OCI-LY7 (cell line): ENCODE measurements around the gene PDIA4. TPM values are rescaled to one million over a fixed set of nuclear protein-coding genes. Genes with fewer than 3 reads are reported as not detected.

Experiments used
- BruUV-seq: library from RNA; stranded (reverse); fragments of 400-500 nt; replicated peaks from 2 replicates; lab custom pipeline; 2021; lab: Mats Ljungman, UMichigan
- CTCF ChIA-PET: fragments of 300-600 bp; sonication (Branson Sonifier 250); formaldehyde crosslinking; loops from one replicate; lab custom pipeline; 2022; ENCODE audit warnings: antibody characterized with exemption; ENCODE audit not compliant: unreplicated experiment; lab: Charles Lee
- POLR2A ChIA-PET: fragments of 300-600 bp; sonication (Branson Sonifier 250); formaldehyde crosslinking; loops from one replicate; lab custom pipeline; 2022; ENCODE audit warnings: antibody characterized with exemption; lab: Charles Lee
- DNase-seq: peaks from one replicate; pipeline ENCODE4 v3.0.0-alpha.2; 2015; ENCODE audit warnings: low spot score
- H2AFZ ChIP-seq: fragments of 200-600 bp; sonication (generic), shearing (Covaris generic); 2 replicates; pipeline ENCODE4 v1.6.1; 2014; ENCODE audit warnings: mild to moderate bottlenecking, antibody characterized with exemption, low read length, moderate library complexity
- H3K27ac ChIP-seq: fragments of 200-600 bp; sonication (generic); 2 replicates; pipeline ENCODE4 v1.5.1; 2014; ENCODE audit warnings: mixed run types, low read depth, mild to moderate bottlenecking, moderate library complexity, low read length, inconsistent platforms; ENCODE audit not compliant: poor library complexity, severe bottlenecking
- H3K36me3 ChIP-seq: fragments of 200-600 bp; sonication (generic); 2 replicates; pipeline ENCODE4 v1.6.1; 2014; ENCODE audit warnings: mild to moderate bottlenecking, antibody characterized with exemption, low read length, moderate library complexity, mixed read lengths; ENCODE audit not compliant: insufficient read depth
- H3K4me1 ChIP-seq: fragments of 200-600 bp; sonication (generic); 2 replicates; pipeline ENCODE4 v1.5.1; 2014; ENCODE audit warnings: mild to moderate bottlenecking, low read length; ENCODE audit not compliant: insufficient read depth, poor library complexity, severe bottlenecking
- H3K4me2 ChIP-seq: fragments of 200-600 bp; sonication (generic); 2 replicates; pipeline ENCODE4 v1.6.1; 2014; ENCODE audit warnings: mild to moderate bottlenecking, low read length
- H3K4me3 ChIP-seq: fragments of 200-600 bp; sonication (generic); 2 replicates; pipeline ENCODE4 v1.5.1; 2014; ENCODE audit warnings: mild to moderate bottlenecking, low read depth, low read length; ENCODE audit not compliant: poor library complexity, severe bottlenecking
- H3K79me2 ChIP-seq: fragments of 200-600 bp; sonication (generic); 2 replicates; pipeline ENCODE4 v1.6.1; 2016; ENCODE audit warnings: low read depth, mild to moderate bottlenecking, low read length, moderate library complexity, mixed read lengths; ENCODE audit not compliant: insufficient read depth
- H3K9me2 ChIP-seq: fragments of 200-600 bp; sonication (generic); 2 replicates; pipeline ENCODE4 v1.6.1; 2016; ENCODE audit warnings: mild to moderate bottlenecking, low read length, mixed read lengths; ENCODE audit not compliant: insufficient read depth
- H3K9me3 ChIP-seq: fragments of 200-600 bp; sonication (generic); 2 replicates; pipeline ENCODE4 v1.6.1; 2014; ENCODE audit warnings: mild to moderate bottlenecking, mixed run types, low read length, mixed read lengths
- H4K20me1 ChIP-seq: fragments of 200-600 bp; sonication (generic); 2 replicates; pipeline ENCODE4 v1.6.1; 2014; ENCODE audit warnings: mild to moderate bottlenecking, antibody characterized with exemption, low read length, moderate library complexity, mixed read lengths; ENCODE audit not compliant: insufficient read depth
- CTCF ChIP-seq: fragments of 200-600 bp; sonication (generic); conservative IDR thresholded peaks from 2 replicates; pipeline ENCODE4 v1.5.1; 2014; ENCODE audit warnings: mild to moderate bottlenecking, antibody characterized with exemption, low read length, moderate library complexity, mixed read lengths
- EZH2phosphoT487 ChIP-seq: fragments of 200-600 bp; sonication (generic); IDR thresholded peaks from 2 replicates; pipeline ENCODE4 v1.6.1; 2018; ENCODE audit warnings: low read depth, borderline replicate concordance, mild to moderate bottlenecking, mixed run types, antibody characterized with exemption, low read length, moderate library complexity, mixed read lengths
- intact Hi-C: fragments of 100-400 bp; cut with micrococcal nuclease; formaldehyde crosslinking; loops from one replicate; pipeline ENCODE4 v1.10.0; 2022; ENCODE audit not compliant: unreplicated experiment
- total RNA-seq, 2 experiments: library from RNA; depleted of rRNA in 1 of 2; stranded (reverse); fragments of >200 nt in 1 of 2; shearing (Covaris generic) in 1 of 2; gene quantifications; 2 replicates each; pipeline ENCODE4 v1.2.3, GENCODE V29; 2014 to 2022

PDIA4 gene
- total RNA-seq, 2 experiments from 2014 or later: 130 to 141 TPM

- TF ChIP-seq EZH2phosphoT487 (no peak), CTCF (peak; percentile 96)
- Histone ChIP-seq H3K27ac (no peak overlapping the region), H2AFZ (peak overlapping the region; percentile 89), H3K4me1 (peaks cover 17% of the 10 kb centered on the region), H3K4me2 (peak overlapping the region; percentile 80), H3K79me2 (no peaks in the 10 kb centered on the region), H3K36me3 (no peaks in the 10 kb centered on the region), H3K9me3 (no peaks in the 10 kb centered on the region), H4K20me1 (no peaks in the 10 kb centered on the region), H3K9me2 (no peaks in the 10 kb centered on the region), H3K4me3 (peak overlapping the region; percentile 70)
- DNase-seq: peak; percentile 78
- BruUV-seq: no TSS peak
- CTCF ChIA-PET: interaction anchor here (0.6 to 1.2 kb wide), 7 partner anchors 10 to 269 kb away, joined by 3 read pairs; no protein-coding TSS in a partner anchor
- intact Hi-C loops: loop anchor here (1.0 to 10.0 kb wide), 6 partner anchors 22 to 459 kb away; partner anchors contain the start of gene CUL1
- POLR2A ChIA-PET: interaction anchor here (0.6 to 1.4 kb wide), 10 partner anchors 14 to 622 kb away, joined by 3 to 9 read pairs (median 3); no protein-coding TSS in a partner anchor
Observed at GRCh38 chr7:148962823-148963582, 65.3 kb downstream of the PDIA4 start.

DNA sequence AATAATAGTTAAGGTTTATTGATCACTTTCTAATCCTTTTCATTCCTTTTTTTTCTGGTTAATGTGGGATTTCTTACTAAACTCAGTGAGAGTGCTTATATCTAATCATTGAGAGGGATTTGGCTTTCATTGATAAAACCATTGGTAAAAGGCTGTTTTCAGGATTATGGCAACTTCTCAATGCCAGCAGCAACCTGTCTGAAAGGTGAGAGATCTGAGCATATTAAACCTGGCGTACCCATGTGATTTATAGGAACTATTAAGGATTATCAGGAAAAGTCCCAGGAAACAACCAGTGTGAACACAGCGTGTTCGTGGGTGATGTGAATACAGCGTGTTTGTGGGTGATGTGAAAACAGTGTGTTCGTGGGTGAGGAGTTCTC is 65.9 kb downstream of the PDIA4 start:
- no peak for DNase-seq
- ChIA-PET CTCF (interaction anchor here (1.2 kb wide), 1 partner anchor 20 kb away, joined by 3 read pairs; no protein-coding TSS in a partner anchor), POLR2A (interaction anchor here (1.0 to 1.4 kb wide), 5 partner anchors 14 to 460 kb away, joined by 3 to 9 read pairs (median 3); no protein-coding TSS in a partner anchor)
- Histone ChIP-seq H3K27ac (no peak overlapping the region), H3K4me3 (peak overlapping the region; percentile 70), H3K4me1 (peaks cover 17% of the 10 kb centered on the region), H3K36me3 (no peaks in the 10 kb centered on the region), H3K9me2 (no peaks in the 10 kb centered on the region), H3K79me2 (no peaks in the 10 kb centered on the region), H3K4me2 (peak overlapping the region; percentile 80), H4K20me1 (no peaks in the 10 kb centered on the region), H3K9me3 (no peaks in the 10 kb centered on the region), H2AFZ (peak overlapping the region; percentile 89)
- no peak for TF ChIP-seq CTCF
- no peak for TF ChIP-seq EZH2phosphoT487
- no TSS peak for BruUV-seq
- intact Hi-C loops: loop anchor here (1.0 to 10.0 kb wide), 6 partner anchors 21 to 458 kb away; partner anchors contain the start of gene CUL1
